DMS114 treated with DMSO at 0.1 percent for 48 hours (cell line): ENCODE results near the gene EEF1AKMT4.

Experiments
- DNase-seq: peaks from one replicate; lab custom pipeline; 2025; ENCODE audit not compliant: unreplicated experiment; lab: John Stamatoyannopoulos, UW

Gene EEF1AKMT4

DNA sequence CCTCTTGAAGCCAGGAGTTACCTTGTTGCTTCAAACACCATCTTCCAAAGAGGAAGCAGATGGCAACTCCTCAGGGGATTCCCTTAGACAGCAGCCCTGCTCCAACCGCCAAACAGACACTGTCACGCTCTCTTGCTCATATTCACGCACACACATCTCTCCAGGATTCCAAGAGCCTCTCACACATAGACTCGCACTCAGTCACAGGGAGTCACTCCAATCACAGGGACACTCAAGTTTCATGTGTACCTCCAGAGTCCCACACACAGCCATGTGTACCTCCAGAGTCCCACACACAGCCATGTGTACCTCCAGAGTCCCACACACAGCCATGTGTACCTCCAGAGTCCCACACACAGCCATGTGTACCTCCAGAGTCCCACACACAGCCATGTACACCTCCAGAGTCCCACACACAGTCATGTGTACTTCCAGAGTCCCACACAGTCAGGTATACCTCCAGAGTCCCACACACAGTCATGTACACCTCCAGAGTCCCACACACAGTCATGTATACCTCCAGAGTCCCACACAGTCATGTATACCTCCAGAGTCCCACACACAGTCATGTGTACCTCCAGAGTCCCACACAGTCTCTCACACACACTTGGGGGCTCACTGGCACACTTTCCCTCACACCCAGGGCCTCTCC is 14.0 kb upstream of the EEF1AKMT4 start:
- DNase-seq, result no peak

GRCh38 chr3:184236033-184236410 is 13.4 kb upstream of the EEF1AKMT4 start:
- DNase-seq, result no peak

- DNase-seq, result no peak
These were observed 12.8 kb upstream of the EEF1AKMT4 start for GRCh38 chr3:184236636-184237035.

- DNase-seq, result no peak
These were observed 12.3 kb upstream of the EEF1AKMT4 start for GRCh38 chr3:184237211-184237610.

GRCh38 chr3:184237807-184238206 is 11.7 kb upstream of the EEF1AKMT4 start:
- DNase-seq, result no peak

DNA sequence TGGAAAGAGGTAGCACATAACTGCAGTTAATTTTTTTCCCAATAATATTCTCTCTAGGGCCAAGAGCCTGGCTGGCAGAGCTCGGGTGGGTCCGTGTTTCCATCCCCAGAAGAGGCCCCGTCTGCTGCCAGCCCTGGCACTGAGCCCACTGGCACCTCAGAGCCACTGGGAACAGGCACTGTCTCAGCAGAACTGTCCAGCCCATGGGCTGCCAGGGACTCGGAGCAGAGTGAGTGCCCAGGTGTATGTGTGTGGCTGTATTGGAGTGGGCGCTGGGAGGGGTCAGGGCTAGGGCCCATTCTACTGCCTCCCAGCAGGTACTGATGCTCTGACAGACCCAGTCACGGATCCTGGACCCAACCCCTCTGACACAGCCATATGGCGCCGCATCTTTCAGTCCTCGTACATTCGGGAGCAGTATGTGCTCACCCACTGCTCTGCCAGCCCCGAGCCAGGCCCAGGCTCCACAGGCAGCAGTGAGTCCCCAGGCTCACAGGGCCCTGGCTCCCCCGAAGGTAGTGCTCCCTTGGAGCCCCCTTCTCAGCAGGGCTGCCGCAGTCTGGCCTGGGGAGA is 11.1 kb upstream of the EEF1AKMT4 start:
- DNase-seq, result no peak

DNA sequence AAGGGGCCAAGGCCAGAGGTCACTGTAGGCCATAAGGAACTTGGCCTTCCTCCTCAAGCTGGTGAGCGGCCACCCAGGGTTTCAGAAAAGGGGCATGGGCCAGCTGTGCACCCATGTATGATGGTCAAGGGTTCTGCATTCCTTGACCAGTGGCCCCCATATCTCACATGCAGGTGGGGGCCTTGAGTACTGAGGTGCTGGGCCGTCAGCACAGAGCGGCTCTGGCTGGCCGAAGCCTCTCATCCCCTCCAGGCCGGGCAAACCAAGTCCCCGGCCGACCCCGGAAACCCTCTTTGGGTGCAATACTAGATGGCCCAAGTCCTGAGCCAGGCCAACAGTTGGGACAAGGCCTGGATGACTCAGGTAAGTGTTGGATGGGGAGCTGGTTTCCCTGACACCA is 10.3 kb upstream of the EEF1AKMT4 start:
- DNase-seq, result no peak

- no peak for DNase-seq
These were observed 9.8 kb upstream of the EEF1AKMT4 start for GRCh38 chr3:184239708-184240107.

GRCh38 chr3:184240384-184241140 is 8.9 kb upstream of the EEF1AKMT4 start:
- DNase-seq, result no peak

- DNase-seq, result no peak
These were observed 8.4 kb upstream of the EEF1AKMT4 start for GRCh38 chr3:184241141-184241446.

- no peak for DNase-seq
These were observed 7.8 kb upstream of the EEF1AKMT4 start for GRCh38 chr3:184241447-184242296.

- DNase-seq, result no peak
These were observed 7.2 kb upstream of the EEF1AKMT4 start for GRCh38 chr3:184242297-184242685.

DNA sequence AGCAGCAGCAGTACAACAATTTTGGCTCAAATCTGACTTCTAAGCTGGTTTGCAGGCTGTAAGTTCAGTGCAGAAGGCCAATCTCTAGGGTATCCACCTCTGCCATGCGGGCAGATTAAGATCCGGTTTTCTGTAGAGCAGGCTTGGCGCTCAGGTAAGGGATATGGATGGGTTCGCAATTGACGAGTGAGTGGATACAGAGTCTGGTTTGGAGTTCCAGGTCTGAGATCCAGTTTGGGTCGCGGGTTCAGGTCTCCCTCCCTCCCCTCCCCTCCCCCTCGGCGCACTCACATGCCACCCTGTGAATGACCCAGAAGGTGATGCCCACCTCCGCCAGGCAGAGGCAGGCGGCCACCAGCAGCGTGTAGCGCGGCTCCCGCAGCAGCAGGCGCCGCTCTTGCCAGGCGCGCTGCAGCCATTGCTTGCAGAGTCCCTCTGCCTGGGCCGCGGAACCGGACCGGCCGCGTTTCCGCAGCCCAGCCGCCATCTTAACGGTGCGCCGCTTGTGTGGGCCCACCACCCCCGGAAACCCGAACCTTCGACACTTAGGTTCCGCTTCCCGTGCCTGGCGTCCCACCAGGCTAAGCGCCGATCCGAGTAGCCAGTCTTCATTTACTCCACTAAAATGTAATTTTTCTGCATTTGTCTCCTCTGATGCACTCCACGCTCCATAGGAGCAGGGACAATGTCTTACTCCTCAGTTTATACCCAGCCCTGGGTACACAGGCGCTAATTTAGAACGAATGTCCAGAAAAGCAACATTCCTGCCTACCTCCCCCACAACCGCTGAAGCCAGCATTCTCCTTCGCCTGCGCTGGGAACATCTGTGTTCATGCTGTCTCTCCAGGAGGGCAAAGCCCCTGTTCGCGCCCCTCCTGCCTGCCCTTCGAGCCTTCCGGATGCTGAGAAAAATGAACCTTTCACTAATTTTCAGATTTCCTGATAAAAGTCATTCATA is 739 bp upstream of the EEF1AKMT4 start, which contains the start of gene ALG3:
Gene ALG3 (minus strand): TSS at position 509 of the 958 bp plus-strand sequence. CDS start 22 bp downstream, at position 487.
- DNase-seq, result peak; percentile 71

GRCh38 chr3:184250167-184250828 is 826 bp downstream of the EEF1AKMT4 start:
- DNase-seq, result peak; percentile 80

DNA sequence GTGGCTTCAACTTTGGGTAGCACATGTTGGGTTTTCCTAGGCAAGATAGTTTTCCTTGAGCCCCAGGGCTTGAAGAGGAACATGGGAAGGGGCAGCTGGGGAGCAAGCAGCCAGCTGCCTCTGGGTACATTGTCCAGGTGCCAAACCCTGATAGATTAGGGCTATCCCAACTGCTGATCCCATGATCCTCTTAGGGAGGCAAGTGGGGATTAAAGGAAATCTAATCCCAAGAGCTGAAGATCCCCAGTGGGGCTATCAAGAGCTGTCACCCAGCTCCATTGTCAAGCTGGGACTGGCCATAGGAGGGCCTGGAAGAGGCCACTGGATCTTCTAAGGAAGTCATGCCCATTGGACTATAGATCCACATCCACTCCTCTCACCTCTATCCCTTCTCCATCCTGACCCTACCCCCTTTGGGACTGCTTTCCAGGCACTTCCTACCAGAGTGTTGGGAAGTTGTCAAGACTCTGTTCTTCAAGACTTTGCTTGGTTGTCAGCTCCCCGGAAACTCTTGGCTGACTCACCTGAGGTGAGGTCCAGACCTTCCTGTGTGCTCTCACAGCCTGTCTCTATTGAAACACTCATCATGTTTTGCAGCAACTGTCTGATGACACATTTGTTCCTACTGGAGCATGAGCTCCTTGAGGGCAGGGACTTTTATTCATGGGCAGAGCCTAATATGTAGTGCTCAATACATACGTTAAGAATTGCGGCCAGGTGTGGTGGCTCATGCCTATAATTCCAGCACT is 6.0 kb downstream of the EEF1AKMT4 start:
- no peak for DNase-seq

DNA sequence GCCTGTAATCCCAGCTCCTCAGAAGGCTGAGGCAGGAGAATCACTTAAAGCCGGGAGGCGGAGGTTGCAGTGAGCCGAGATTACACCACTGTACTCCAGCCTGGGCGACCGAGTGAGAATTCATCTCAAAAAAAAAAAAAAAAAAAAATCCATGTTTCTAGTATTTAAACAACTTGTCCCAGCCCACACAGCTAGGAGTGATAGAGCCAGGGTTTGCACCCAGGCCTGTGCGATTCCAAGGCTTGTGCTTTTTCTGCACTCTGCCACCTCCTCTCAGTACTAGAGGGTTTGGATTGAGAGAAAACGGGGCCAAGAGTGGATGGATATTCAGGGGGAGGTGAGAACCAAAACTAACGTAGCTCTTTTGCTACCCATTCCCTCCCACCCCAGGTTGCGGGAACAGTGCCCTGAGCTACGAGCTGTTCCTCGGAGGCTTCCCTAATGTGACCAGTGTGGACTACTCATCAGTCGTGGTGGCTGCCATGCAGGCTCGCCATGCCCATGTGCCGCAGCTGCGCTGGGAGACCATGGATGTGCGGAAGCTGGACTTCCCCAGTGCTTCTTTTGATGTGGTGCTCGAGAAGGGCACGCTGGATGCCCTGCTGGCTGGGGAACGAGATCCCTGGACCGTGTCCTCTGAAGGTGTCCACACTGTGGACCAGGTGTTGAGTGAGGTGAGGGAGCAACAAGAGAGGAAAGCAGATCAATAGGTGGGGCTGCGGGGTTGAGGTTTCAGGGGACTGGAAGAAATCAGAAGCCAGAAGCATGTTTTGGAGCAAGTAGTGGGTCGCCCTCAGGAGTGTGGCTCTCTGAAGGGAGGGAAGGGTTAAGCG is 7.8 kb downstream of the EEF1AKMT4 start:
- no peak for DNase-seq

GRCh38 chr3:184258926-184259325 is 9.5 kb downstream of the EEF1AKMT4 start:
- DNase-seq, result no peak

- no peak for DNase-seq
These were observed 10.0 kb downstream of the EEF1AKMT4 start for GRCh38 chr3:184259396-184259877.
